Stimulated activated CD4-positive, alpha-beta T cell treated with anti-CD3 and anti-CD28 coated beads, Interleukin-15, amount 100 ng/mL, for 48 hours (primary cell): ENCODE results near the gene SCAMP5.
A peak's percentile ranks its signal among the peaks of the same experiment; 100 is the strongest.

Source experiments
- DNase-seq, 2 donors: peaks; one replicate each; pipeline ENCODE4 v3.0.0-alpha.2; 2020; ENCODE audit warnings: low read depth in 2 of 2

SCAMP5 gene

DNA sequence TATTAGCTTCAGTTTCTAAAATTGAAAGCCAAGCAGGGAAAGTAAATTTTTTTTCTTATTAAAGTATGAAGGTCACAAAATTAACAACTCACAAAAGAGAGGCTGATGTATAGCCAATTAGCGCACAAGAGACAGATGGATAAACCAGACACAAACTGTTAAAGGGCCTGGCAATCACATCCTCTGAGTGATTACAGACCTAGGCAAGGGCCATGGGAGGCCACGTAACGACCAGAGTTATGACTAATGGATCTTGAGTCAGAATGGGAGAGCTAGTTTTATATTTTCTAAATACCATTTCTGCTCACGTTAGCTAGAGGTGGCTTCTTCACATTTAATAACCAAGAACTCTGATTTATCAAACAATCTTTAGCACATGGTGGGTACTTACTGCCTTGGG, 17.8 kb upstream of the SCAMP5 start:
- DNase-seq, result no peak

DNA sequence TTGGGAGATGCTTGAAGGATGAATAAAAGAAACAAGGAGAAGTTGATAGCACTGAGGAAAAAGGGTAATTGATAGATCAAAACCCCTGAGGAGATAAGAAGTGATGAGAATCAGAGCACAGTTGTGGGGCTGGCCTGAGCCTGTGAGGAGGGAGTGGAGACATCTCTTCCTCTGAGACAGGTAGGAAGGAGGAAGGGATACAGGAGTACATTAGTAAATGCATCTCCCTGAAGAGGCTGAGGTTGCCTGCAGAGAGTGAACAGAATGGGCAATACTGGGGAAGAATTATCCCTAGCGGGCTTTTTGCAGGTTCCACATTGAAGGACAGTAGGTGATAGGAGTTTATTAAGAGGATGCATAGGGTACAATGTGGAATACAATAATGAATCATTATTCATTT, 17.3 kb upstream of the SCAMP5 start:
- DNase-seq, result no peak

DNA sequence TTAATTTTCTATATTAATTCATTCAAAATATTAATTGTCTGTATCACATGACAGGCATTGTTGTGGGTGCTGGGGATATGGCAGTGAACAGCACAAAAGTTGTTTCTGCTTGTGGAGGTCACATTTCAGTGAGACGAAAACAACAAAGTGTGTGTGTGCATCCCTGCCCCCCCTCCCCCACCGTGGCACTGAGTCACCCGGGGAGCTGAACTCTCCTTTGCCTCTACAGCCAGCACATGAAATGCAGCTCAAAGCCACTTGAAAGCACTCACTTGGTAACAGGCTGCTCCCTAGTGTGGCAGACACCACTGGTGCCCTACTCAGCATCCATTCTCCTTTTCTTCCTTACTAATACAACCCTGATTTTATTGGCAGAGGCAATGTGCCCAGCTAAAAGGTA, 16.9 kb upstream of the SCAMP5 start:
- DNase-seq, result peak in 1 of 2 donors; percentile 56

DNA sequence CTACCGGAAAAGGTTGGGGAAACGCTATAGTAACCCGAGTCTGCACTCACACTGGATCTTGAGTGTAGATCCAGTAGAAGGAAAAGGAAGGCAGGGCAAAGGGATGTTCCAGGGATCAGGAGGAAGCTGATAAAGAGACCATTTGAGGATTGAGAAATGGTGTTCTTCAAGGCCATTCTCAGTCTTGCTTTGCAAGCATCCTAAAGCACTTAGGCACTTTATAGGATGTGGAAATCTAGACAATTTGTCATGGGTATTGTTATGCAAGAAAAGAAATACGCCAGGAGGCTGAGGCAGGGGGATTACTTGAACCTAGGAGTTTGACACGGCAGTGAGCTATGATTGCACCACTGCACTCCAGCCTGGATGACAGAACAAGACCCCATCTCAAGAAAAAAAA, 13.2 kb upstream of the SCAMP5 start:
- DNase-seq, result no peak

DNA sequence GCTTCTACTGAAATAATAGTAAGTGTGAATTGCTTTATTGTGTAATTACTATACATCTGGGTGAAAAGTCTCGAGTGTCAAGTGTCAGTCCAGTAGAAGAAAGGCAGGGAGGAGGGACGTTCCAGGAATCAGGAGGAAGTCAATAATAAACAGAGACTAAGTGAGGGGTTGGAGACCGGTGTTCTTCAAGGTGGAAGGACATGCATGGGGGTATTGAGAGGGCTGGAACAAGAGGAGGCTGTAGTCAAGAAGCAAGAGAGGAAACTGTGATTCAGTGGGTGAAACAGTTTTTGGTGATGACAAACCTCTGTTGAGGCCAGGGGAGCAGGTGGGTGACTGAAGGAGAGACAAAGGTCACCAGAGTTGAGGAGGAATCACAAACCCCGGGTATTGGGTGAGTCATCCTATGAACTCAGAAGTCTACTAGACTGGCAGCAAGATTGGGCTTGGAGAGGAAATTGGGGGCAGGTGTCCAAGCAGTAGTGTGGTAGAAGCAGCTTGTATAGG, 11.6 kb upstream of the SCAMP5 start:
- peak; percentile 63 for DNase-seq

DNA sequence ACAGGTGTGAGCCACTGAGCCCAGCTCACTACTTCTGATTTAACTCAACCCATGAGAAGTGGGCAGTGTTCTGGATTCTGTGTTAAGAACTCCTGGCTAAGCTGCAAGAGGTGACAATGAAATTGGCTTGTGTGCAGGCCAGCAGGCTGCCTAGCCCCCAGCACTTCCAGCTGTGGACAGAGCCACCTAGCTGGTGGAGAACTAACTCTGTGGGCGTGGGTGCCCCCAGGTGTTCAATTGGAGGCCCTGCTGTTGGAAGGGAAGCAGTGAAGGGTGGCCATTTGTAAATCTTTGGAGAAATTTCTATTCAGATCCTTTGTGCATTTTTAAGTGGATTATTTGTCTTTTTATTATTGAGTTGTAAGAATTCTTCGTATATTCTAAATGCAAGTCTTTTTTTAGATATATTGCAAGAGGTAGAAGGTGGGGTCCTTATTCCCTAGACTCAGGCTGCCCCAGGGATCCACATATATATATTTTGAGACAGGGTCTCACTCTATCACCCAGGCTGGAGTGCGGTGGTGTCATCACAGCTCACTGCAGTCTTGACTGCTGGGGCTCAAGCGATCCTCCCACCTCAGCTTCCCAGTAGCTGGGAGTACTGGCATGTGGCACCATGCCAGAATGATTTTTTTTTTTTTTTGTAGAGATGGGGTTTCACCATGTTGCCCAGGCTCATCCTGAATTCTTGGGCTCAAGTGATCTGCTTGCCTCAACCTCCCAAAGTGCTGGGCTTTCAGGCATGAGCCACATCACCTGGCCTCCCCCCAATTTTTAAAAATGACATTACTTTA, 7.2 kb upstream of the SCAMP5 start:
- peak in 1 of 2 donors; percentile 35 for DNase-seq

DNA sequence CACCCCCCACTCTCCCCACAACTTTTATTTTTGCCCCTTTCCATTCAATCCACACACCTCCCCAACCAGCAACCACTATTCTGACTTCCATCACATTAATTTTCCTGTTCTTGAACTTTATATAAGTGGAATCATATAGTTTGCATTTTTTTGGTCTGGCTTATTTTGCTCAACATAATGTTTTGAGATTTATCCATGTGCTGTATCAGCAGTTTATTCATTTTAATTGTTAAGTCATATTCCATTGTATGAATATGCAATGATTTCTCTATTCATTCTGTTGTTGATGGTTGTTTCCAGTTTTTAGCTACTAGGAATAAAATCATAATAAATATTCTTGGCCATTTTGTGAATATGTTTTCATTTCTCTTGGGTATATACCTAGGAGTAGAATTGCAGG, 5.8 kb upstream of the SCAMP5 start:
- no peak for DNase-seq

DNA sequence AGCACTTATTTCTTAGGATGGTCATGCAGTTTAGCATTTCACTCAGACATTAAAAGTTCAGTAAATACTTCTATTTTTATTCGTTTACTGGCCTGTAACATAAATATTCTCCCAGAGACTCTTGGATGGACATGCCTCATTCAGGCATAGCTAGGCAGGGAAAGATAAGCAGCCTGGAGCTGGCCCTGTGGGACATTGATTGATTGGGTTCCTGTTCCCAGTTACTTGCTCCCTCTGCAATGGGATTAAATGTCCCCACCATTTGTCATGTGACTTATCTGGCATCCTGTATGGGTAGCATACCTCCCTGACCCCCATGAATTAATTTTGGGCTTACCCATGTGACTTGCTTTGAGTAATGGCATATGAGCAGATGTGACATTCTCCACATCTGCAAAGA, 2.7 kb upstream of the SCAMP5 start:
- no peak for DNase-seq

DNA sequence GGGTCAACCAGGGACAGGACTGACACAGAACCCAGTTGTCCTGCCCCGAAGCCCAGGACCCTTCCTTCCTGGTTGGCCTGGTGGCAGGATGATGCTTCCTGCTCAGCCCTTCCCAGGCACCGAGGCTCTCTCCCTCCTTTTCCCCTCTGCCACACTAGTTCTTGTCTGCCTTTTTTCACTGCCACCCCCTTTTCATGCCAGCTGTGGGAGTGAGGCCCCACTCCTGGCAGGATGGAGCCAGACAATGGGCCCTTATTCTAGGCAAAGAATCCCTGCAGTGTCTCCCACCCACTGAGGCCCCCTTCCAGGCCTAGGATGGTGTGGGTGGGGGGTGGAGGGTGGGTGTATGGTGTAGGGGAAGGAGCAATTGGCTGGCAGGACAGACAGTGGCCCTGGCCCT, 1.1 kb upstream of the SCAMP5 start:
- DNase-seq, result no peak

DNA sequence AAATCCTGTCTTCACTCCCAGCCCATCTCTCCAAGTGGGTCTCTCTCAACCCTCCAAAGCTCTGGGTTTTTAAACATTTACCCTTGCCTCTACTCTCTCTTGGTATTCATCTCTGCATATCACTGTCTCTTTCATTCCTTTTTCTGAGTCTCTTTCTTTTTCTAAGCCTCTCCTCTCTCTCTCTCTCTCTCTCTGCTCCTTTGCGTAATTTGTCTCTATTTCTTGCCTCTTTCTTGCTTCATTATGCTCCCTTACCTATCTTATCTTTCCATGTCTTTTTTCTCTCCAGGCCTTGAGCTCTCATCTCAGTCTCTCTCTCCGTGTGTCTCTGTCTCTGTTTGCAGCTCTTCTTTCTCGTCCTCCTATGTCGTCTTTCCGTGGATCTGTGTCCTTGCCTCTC, 678 bp upstream of the SCAMP5 start:
- no peak for DNase-seq

DNA sequence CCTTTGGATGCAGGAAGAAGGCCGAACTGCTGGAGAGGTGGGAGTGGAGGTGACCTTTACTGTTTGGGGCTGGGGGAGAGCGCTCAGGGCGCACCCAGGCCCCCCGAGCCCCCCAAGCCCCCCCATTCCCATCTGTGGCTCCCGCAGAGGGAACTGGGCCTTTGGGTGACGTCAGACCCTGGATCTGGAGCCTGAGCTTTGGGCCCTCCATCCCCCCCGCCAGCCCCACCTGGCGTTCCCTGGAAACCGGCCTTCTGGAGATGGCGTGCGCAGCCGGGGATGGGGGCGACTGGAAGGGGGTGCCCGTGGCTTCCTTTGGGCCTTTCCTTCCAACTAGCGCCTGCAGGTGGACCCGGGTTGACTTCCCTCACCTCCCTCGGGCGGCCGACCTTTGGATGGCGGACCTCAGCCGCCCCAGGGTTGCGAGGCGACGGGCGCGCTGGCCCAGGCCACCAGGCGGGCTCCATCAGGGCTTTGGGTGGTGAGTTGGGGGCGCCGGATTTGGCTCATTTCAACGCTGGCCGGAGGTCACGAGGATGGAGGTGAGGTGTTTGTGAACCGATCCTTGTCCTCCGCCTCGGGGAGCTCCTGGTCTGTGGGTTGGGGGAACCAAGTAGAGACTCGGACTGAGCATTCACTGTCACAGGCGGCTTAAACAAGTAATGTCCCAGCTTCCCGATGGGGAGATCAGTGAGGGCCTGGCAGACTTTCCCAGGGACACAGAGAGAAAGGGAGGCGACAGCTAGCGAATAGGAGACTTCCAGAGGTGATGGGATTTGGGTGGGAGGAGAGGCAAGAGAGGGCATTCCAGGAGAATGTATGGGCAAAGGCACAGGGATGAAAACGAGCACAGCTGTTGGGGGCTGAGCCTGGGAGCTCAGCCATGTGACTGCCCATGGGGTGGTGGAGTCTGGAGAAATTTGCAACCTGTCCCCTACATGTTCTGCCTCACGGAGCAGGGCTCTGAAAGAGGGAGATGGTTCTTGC, 709 bp downstream of the SCAMP5 start:
- DNase-seq, result no peak

DNA sequence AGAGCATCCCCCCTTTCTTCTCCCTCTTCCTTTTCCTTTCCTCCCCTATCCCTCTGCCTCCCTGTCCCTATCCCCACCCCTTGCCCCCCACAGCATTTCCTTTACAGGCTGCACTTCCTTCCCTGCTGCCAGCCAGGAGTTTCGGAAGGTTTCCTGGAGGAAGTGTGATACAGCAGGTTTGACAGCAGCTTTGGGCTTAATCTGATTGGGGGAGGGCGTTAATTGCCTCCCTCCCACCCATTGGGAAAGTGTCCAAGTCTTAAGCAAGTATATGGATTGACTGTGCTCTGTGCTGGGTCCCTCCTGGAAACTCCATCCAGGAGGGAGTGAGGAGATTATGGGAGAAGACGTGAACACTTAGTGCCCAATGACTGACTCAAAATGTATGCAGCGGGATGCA, 1.8 kb downstream of the SCAMP5 start:
- no peak for DNase-seq

DNA sequence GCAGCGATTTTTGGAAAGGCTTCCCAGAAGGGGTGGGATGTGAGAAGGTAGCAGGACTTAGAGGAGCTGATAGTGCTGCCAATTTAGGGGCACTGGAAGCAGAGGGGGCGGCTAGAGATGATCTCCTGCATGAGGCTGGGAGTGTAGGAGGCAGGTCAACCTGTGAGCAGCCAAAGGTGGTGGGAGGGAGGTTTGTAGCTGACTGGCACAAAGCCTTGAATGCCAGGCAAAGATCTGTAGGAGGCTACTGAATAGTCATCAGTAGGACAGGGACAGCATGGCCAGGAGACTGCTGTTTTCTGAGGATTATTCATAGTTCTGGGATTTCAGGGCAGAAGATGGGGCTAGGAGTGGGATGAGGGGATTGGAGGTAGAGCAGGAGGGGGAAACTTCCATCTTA, 2.2 kb downstream of the SCAMP5 start:
- no peak for DNase-seq

DNA sequence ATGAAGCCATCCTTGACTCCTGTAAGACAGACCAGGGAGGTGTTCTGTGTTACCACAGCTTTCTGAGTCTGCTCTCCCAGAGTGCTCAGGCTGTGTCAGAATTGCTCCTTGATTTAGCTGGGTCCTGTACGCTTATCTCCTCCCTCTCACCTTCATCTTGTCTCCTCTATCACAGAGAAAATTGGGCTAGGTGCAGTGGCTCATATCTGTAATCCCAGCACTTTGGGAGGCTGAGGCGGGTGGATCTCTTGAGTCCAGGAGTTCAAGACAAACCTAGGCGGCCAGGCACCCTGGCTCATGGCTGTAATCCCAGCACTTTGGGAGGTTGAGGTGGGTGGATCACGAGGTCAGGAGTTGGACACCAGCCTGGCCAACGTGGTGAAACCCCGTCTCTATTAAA, 5.9 kb downstream of the SCAMP5 start:
- no peak for DNase-seq

DNA sequence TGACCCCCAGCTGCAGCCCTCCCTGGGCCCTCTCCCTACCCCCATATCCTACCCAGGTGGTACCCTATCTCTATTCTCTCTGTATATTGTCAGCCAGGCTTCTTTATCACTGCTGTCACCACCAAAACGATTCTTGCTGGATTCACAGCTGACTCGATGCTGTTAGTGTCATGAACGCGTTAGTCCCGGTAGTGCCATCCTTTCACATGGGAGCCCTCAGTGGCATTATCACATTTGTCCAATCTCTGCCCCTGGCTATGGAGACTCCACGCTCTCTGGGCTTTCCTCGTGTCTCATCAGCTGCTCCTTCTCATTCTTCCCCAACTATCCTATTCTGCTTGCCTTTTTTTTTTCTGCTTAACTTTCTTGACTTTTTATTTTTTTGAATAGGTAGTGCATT, 7.0 kb downstream of the SCAMP5 start:
- DNase-seq, result no peak

DNA sequence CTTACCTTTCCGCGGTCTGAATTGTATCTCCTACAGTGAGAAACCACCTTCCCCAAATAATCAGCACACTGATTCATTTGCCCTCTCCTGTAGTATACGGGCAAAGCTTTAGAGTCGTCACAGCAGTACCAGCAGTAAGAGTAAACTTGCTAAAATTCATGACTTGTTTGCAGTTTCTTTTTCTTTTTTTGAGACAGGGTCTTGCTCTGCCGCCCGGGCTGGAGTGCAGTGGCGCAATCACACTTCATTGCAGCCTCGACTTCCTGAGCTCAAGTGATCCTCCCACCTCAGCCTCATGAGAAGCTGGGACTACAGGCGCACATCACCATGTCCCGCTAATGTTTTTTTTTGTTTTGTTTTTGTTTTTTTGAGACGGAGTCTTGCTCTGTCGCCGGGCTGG, 11.9 kb downstream of the SCAMP5 start:
- no peak for DNase-seq

DNA sequence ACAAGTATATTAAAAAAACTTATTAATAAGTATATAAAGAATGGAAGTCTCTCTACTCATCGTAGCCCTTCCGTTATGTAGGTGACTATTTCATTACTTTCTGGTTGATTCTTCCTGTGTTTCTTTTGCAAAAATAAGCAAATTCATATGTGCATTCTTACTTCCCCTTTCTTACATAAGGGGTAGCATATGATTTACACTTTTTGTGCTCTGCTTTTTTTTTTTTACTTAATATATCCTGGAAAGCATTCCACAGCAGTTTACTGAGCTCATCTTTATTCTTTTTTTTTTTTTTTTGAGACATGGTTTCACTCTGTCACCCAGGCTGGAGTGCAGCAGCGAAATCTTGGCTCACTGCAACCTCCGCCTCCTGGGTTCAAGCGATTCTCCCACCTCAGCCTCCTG, 12.9 kb downstream of the SCAMP5 start:
- no peak for DNase-seq

DNA sequence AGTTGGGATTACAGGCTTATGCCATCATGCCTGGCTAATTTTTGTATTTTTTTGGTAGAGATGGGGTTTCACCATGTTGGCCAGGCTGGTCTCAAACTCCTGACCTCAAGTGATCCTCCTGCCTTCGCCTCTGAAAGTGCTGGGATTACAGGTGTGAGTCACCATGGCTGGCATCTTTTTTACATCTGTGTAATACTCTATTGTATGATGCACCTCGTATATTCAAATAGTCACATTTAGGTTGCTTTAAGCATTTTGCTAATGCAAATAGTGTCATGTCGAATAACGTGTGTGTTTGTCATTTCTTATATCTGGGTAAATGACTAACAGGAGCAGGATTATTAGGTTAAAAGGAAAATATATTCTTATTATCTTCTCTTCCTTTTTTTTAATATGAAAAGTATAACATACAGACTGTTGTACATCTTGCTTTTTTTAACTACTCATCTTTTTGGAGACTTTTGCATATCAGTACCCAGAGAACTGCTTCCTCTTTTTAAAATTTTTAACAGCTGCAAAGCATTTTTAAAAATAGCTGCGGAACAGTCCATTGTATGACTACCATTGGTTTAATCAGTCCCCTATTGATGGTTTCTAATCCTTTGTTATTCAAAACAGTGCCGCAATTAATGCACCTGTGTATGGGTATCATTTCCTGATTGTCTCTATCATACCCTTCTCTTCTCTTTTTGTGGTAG, 13.4 kb downstream of the SCAMP5 start:
- DNase-seq, result no peak

DNA sequence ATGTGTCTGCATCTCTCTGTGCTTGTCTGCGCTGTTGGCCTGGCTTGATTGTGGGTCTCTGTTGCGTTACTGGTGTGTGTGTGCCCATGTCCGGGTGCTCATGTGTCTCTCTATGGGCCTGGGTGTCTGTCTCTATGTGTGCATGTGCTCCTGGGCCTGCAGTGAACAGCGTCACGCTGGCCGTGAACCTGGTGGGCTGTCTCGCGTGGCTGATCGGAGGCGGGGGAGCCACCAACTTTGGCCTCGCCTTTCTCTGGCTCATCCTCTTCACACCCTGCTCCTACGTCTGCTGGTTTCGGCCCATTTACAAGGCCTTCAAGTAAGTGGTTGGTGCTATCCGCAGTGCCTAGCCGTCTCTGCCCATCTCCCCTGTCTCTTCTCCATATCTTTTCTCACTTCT, 21.1 kb downstream of the SCAMP5 start:
- no peak for DNase-seq

DNA sequence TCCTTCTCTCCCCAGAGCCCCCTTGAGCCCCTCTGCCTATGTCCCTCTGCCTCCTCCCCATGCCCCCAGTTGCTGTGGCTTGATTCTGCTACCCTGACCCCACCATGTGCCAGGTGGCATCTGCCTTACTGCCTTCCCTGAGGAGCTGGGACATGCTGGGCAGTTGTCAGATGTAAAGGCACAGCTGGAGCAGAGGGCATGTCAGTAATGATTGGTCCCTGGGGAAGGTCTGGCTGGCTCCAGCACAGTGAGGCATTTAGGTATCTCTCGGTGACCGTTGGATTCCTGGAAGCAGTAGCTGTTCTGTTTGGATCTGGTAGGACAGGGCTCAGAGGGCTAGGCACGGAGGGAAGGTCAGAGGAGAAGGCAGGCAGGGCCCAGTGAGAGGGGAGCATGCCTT, 24.6 kb downstream of the SCAMP5 start:
- DNase-seq, result no peak

DNA sequence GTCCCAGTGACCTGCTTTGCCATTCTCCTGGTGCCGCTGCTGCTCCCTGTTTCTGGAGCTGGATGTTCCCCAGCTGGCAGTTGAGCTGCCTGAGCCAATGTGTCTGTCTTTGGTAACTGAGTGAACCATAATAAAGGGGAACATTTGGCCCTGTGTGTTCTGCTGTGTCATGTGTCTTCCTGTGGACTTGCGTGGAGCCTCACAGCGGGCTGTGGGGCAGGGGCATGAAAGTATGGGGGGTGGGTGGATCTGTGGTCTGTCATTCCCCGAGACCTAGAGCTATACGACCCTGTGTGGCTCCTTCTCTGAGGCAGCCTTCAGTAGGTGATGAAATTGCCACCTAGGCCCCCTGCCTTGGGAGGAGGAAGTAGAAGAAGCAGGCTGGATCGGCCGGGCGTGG, 26.0 kb downstream of the SCAMP5 start:
- DNase-seq, result no peak

DNA sequence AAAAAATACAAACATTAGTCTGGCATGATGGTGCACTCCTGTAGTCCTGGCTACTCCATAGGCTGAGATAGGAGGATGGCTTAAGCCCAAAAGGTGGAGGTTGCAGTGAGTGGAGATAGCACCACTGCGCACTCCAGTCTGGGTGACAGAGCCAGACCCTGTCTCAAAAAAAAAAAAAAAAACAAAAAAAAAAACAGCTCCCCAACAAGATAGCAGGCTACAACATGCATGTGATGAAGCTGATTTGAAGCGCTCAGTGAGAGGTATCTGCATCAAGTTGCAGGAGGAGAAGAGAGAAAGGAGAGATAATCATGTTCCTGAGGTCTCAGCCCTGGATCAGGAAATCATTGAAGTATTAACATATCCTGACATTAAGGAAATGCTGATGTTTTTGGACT, 27.4 kb downstream of the SCAMP5 start:
- DNase-seq, result no peak
